ENCODE data around the gene SCYL1. TPM values are rescaled to one million over a fixed set of nuclear protein-coding genes. Genes with fewer than 3 reads are reported as not detected.

Gene SCYL1
- total and polyA plus RNA-seq, 2 of the 4 experiments (the other 2 are of a cell fraction): 96.4 to 150 TPM

DNA sequence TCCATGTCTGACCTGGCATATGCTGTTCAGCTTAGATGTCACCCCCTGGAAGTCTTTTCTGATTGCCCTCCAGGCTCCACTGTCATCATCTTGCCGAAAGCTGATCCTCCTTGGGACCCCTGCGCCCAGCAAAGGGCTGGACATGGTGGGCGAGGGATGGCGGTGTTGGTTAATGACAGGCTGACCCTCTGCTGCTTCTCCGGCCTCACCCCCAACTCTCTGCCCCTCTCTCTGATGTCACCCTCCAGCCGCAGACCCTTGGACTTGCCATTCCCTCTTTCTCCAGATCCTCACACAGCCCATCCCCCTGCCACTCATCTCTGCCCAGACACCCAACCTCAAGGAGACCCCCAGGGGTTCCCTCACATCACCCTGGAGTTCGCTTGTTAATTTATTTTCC is 53.3 kb downstream of the SCYL1 start:
- Histone ChIP-seq H4K20me1 (ENCODE audit: insufficient read depth, low read length) (peaks cover 21% of the 10 kb centered on the region), H3K36me3 (ENCODE audit: control insufficient read depth, insufficient read depth, low read length) (peaks cover 26% of the 10 kb centered on the region; the same call in 1 of the 2 replicates), H3K9ac (ENCODE audit: low read depth, low read length) (0 out of 2 replicates have a peak overlapping the region, but pooled peaks have one; percentile 8), H2AFZ (replicated peaks; ENCODE audit: low read length, poor library complexity) (no peak overlapping the region), H4K5ac (ENCODE audit: low read depth, low read length) (no peak overlapping the region), H3K4me3 (ENCODE audit: insufficient read depth, low read depth, low read length) (no peak overlapping the region), H2BK20ac (ENCODE audit: low read depth, low read length) (no peak overlapping the region), H2BK120ac (ENCODE audit: low read depth, low read length) (no peak overlapping the region), H3K27ac (ENCODE audit: insufficient read depth, low read length) (no peak overlapping the region), H3K27me3 (ENCODE audit: control insufficient read depth, insufficient read depth, low read length) (no peaks in the 10 kb centered on the region), H3K9me1 (ENCODE audit: insufficient read depth, low read length) (peaks cover 8% of the 10 kb centered on the region), H3K9me3 (ENCODE audit: control insufficient read depth, insufficient read depth, low read length) (no peaks in the 10 kb centered on the region), H3K56ac (ENCODE audit: extremely low read depth, insufficient read depth, low read length) (no peak overlapping the region), H2AK5ac (ENCODE audit: low read depth, low read length) (no peak overlapping the region), H3K23ac (ENCODE audit: low read depth, low read length) (no peak overlapping the region; the same call in 1 of the 2 replicates), H2BK5ac (ENCODE audit: low read depth, low read length, poor library complexity, severe bottlenecking) (no peak overlapping the region), H3K4me2 (ENCODE audit: low read depth, low read length) (no peak overlapping the region; the same call in 1 of the 2 replicates), H3K4me1 (ENCODE audit: control insufficient read depth, insufficient read depth, low read length) (peaks cover 29% of the 10 kb centered on the region), H2BK15ac (ENCODE audit: low read depth, low read length) (no peak overlapping the region), H3K4ac (ENCODE audit: low read depth, low read length) (no peak overlapping the region), H3K14ac (replicated peaks; ENCODE audit: low read depth, low read length) (no peak overlapping the region), H3K79me1 (ENCODE audit: low read depth in 1 of 2, low read length in 2 of 2) (peaks cover 20 to 51% of the 10 kb centered on the region in 2 experiments; a peak in 3 of 4 replicates), H2AK9ac (replicated peaks; ENCODE audit: low read depth, low read length, poor library complexity) (peak overlapping the region; percentile 95), H4K8ac (ENCODE audit: low read depth in 2 of 2, low read length in 2 of 2) (no peak overlapping the region), H4K91ac (ENCODE audit: insufficient read depth, low read depth, low read length) (no peak overlapping the region), H3K18ac (ENCODE audit: low read depth, low read length) (no peak overlapping the region)
- ATAC-seq (ENCODE audit: low read depth) (no peak), DNase-seq (no peak)
- ChIA-PET POLR2A (ENCODE audit: unreplicated experiment) (no interaction called here), CTCF (no interaction called here)
- intact Hi-C loops (cut with micrococcal nuclease) (no loop called here), in situ Hi-C loops (cut with MboI; ENCODE audit: low sequenced_read_pairs) (no loop called here), dilution Hi-C loops (cut with HindIII; ENCODE audit: low sequenced_read_pairs, unreplicated experiment) (no loop called here)
- TF ChIP-seq RFX5 (IDR thresholded peaks at IDR 0.05; ENCODE audit: low read depth, low read length) (no peak), FOS (IDR thresholded peaks at IDR 0.05; ENCODE audit: low read depth, low read length) (no peak), BHLHE40 (IDR thresholded peaks at IDR 0.05; ENCODE audit: low read depth, low read length) (no peak), RAD21 (IDR thresholded peaks at IDR 0.05; ENCODE audit: low read length) (no peak), SMC3 (IDR thresholded peaks at IDR 0.05; ENCODE audit: low read depth, low read length) (no peak), MAZ (IDR thresholded peaks at IDR 0.05; ENCODE audit: borderline replicate concordance, low read depth, low read length) (no peak)
- TF ChIP-seq, protein P1, sequence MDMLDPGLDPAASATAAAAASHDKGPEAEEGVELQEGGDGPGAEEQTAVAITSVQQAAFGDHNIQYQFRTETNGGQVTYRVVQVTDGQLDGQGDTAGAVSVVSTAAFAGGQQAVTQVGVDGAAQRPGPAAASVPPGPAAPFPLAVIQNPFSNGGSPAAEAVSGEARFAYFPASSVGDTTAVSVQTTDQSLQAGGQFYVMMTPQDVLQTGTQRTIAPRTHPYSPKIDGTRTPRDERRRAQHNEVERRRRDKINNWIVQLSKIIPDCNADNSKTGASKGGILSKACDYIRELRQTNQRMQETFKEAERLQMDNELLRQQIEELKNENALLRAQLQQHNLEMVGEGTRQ (IDR thresholded peaks at IDR 0.05; ENCODE audit: low read depth, low read length): no peak
- TF ChIP-seq, protein P2, sequence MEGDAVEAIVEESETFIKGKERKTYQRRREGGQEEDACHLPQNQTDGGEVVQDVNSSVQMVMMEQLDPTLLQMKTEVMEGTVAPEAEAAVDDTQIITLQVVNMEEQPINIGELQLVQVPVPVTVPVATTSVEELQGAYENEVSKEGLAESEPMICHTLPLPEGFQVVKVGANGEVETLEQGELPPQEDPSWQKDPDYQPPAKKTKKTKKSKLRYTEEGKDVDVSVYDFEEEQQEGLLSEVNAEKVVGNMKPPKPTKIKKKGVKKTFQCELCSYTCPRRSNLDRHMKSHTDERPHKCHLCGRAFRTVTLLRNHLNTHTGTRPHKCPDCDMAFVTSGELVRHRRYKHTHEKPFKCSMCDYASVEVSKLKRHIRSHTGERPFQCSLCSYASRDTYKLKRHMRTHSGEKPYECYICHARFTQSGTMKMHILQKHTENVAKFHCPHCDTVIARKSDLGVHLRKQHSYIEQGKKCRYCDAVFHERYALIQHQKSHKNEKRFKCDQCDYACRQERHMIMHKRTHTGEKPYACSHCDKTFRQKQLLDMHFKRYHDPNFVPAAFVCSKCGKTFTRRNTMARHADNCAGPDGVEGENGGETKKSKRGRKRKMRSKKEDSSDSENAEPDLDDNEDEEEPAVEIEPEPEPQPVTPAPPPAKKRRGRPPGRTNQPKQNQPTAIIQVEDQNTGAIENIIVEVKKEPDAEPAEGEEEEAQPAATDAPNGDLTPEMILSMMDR (conservative IDR thresholded peaks at IDR 0.05; ENCODE audit: low read depth, low read length): no peak
- 92% methylated on average over 5 of the region's 7 CpGs; no CpG with 5 or more reads in 1 of the 2 experiments for WGBS, 2 experiments (ENCODE audit: extremely low coverage in 2 of 2, insufficient read length in 1 of 2)
- no TSS peak for BruUV-seq (replicated peaks)

Measured in IMR-90 (cell line).